ENCODE results near the gene ZBTB16.

ZBTB16 gene

GRCh38 chr11:114167771-114168448, 108.4 kb downstream of the ZBTB16 start:
- TF ChIP-seq CTCF (IDR thresholded peaks at IDR 0.05; ENCODE audit: borderline replicate concordance, control extremely low read depth, extremely low read depth, insufficient read depth, missing control alignments), result no peak
- no peak for DNase-seq (ENCODE audit: low spot score)
- in situ Hi-C loops (cut with MboI; ENCODE audit: low sequenced_read_pairs, unreplicated experiment), result no loop called here

GRCh38 chr11:114168691-114169090, 109.2 kb downstream of the ZBTB16 start:
- DNase-seq (ENCODE audit: low spot score), result no peak
- TF ChIP-seq CTCF (IDR thresholded peaks at IDR 0.05; ENCODE audit: borderline replicate concordance, control extremely low read depth, extremely low read depth, insufficient read depth, missing control alignments), result no peak
- in situ Hi-C loops (cut with MboI; ENCODE audit: low sequenced_read_pairs, unreplicated experiment), result no loop called here

- no peak for DNase-seq (ENCODE audit: low spot score)
- in situ Hi-C loops (cut with MboI; ENCODE audit: low sequenced_read_pairs, unreplicated experiment), result no loop called here
- no peak for TF ChIP-seq CTCF (IDR thresholded peaks at IDR 0.05; ENCODE audit: borderline replicate concordance, control extremely low read depth, extremely low read depth, insufficient read depth, missing control alignments)
Measured at GRCh38 chr11:114169321-114169749, 109.8 kb downstream of the ZBTB16 start.

- DNase-seq (ENCODE audit: low spot score), result no peak
- in situ Hi-C loops (cut with MboI; ENCODE audit: low sequenced_read_pairs, unreplicated experiment), result no loop called here
- no peak for TF ChIP-seq CTCF (IDR thresholded peaks at IDR 0.05; ENCODE audit: borderline replicate concordance, control extremely low read depth, extremely low read depth, insufficient read depth, missing control alignments)
Measured at GRCh38 chr11:114169821-114170220, 110.3 kb downstream of the ZBTB16 start.

- in situ Hi-C loops (cut with MboI; ENCODE audit: low sequenced_read_pairs, unreplicated experiment), result no loop called here
- no peak for TF ChIP-seq CTCF (IDR thresholded peaks at IDR 0.05; ENCODE audit: borderline replicate concordance, control extremely low read depth, extremely low read depth, insufficient read depth, missing control alignments)
- no peak for DNase-seq (ENCODE audit: low spot score)
Measured at GRCh38 chr11:114170226-114170625, 110.7 kb downstream of the ZBTB16 start.

GRCh38 chr11:114171257-114172054, 111.9 kb downstream of the ZBTB16 start:
- TF ChIP-seq CTCF (IDR thresholded peaks at IDR 0.05; ENCODE audit: borderline replicate concordance, control extremely low read depth, extremely low read depth, insufficient read depth, missing control alignments), result no peak
- no peak for DNase-seq (ENCODE audit: low spot score)
- in situ Hi-C loops (cut with MboI; ENCODE audit: low sequenced_read_pairs, unreplicated experiment), result no loop called here

Measured in GM13976 (cell line).